Endodermal cell (in vitro differentiated cells): ENCODE measurements around the gene LPAR6. TPM values are rescaled to one million over a fixed set of nuclear protein-coding genes. Genes with fewer than 3 reads are reported as not detected.

Experiments used
- DNase-seq: peaks from one replicate; pipeline ENCODE4 v3.0.0-alpha.2; 2017
- H3K27ac ChIP-seq: 2 replicates; pipeline ENCODE4 v1.5.1; 2013; ENCODE audit warnings: mild to moderate bottlenecking, low read depth, low read length, moderate library complexity
- H3K27me3 ChIP-seq: 2 replicates; pipeline ENCODE4 v1.6.1; 2013; ENCODE audit warnings: mild to moderate bottlenecking, low read length, moderate library complexity; ENCODE audit not compliant: insufficient read depth, control insufficient read depth, poor library complexity, severe bottlenecking
- H3K36me3 ChIP-seq: 2 replicates; pipeline ENCODE4 v1.7.0; 2013; ENCODE audit warnings: mild to moderate bottlenecking, low read length, moderate library complexity; ENCODE audit not compliant: control insufficient read depth, insufficient read depth
- H3K4me1 ChIP-seq: one replicate; pipeline ENCODE4 v1.7.0; 2013; ENCODE audit warnings: low read length; ENCODE audit not compliant: control insufficient read depth, insufficient read depth
- H3K4me3 ChIP-seq: 2 replicates; pipeline ENCODE4 v1.5.1; 2013; ENCODE audit warnings: mild to moderate bottlenecking, low read length, moderate library complexity
- H3K9ac ChIP-seq: 2 replicates; pipeline ENCODE4 v1.6.1; 2013; ENCODE audit warnings: mild to moderate bottlenecking, low read length, moderate library complexity; ENCODE audit not compliant: poor library complexity, severe bottlenecking; ENCODE audit errors: extremely low read depth
- H3K9me3 ChIP-seq: 2 replicates; pipeline ENCODE4 v1.6.1; 2013; ENCODE audit warnings: mild to moderate bottlenecking, low read length, moderate library complexity; ENCODE audit not compliant: control insufficient read depth
- H3K27ac Mint-ChIP-seq: 2 replicates; pipeline ENCODE4 v1.8.0; 2020; ENCODE audit warnings: mixed read lengths
- H3K27me3 Mint-ChIP-seq: 2 replicates; pipeline ENCODE4 v1.8.0; 2021; ENCODE audit warnings: mild to moderate bottlenecking, mixed read lengths; ENCODE audit not compliant: insufficient read depth
- H3K36me3 Mint-ChIP-seq: 2 replicates; pipeline ENCODE4 v1.8.0; 2020; ENCODE audit warnings: low read depth, mixed read lengths
- H3K4me1 Mint-ChIP-seq: 2 replicates; pipeline ENCODE4 v1.8.0; 2020; ENCODE audit warnings: mixed read lengths
- H3K4me3 Mint-ChIP-seq: 2 replicates; pipeline ENCODE4 v1.8.0; 2020; ENCODE audit warnings: mild to moderate bottlenecking, moderate library complexity, mixed read lengths
- H3K9me3 Mint-ChIP-seq: 2 replicates; pipeline ENCODE4 v1.8.0; 2020; ENCODE audit warnings: mild to moderate bottlenecking, mixed read lengths
- WGBS, 2 experiments: methylation state at CpG; one replicate each; pipeline versions ENCODE4 v1.1.5 to v1.1.7; 2013; ENCODE audit warnings: missing lambda C conversion rate in 2 of 2, mixed read lengths in 1 of 2; ENCODE audit not compliant: insufficient coverage in 1 of 2, insufficient read length in 1 of 2; 5-methylcytosine and 5-hydroxymethylcytosine counted together
- total RNA-seq, 2 donors: library from RNA; stranded (reverse); fragmentation: NEBNext Ultra II Directional in 1 of 2; extraction: Animal tissue kit (Norgen Biotek cat#: 25700) in 1 of 2; gene quantifications; 2 replicates in 1 of 2; 3 replicates in 1 of 2; pipeline ENCODE4 v1.2.1, GENCODE V29; 2021
- TF ChIP-seq, protein P1 (sequence below): fragments of 200-600 bp; sonication (generic); conservative IDR thresholded peaks from 2 replicates; pipeline ENCODE4 v1.5.0; 2021; ENCODE audit warnings: antibody characterized with exemption, mild to moderate bottlenecking

The LPAR6 gene
- total RNA-seq, 2 donors from 2014 or later: 2.2 to 4.9 TPM

- Histone ChIP-seq H3K4me1 (peaks cover 2% of the 10 kb centered on the region), H3K27ac (no peak overlapping the region), H3K27me3 (no peaks in the 10 kb centered on the region), H3K36me3 (no peaks in the 10 kb centered on the region), H3K4me3 (no peak overlapping the region), H3K9ac (no peak overlapping the region), H3K9me3 (peaks cover 18% of the 10 kb centered on the region)
- Mint-ChIP-seq H3K27ac (no peak overlapping the region), H3K36me3 (peaks cover 7% of the 10 kb centered on the region), H3K4me1 (peaks cover 8% of the 10 kb centered on the region), H3K4me3 (no peak overlapping the region), H3K9me3 (peaks cover 15% of the 10 kb centered on the region), H3K27me3 (no peaks in the 10 kb centered on the region)
- 88 to 95% methylated on average over 1 to 2 of the region's 2 CpGs for WGBS, 2 experiments
- TF ChIP-seq, protein P1, sequence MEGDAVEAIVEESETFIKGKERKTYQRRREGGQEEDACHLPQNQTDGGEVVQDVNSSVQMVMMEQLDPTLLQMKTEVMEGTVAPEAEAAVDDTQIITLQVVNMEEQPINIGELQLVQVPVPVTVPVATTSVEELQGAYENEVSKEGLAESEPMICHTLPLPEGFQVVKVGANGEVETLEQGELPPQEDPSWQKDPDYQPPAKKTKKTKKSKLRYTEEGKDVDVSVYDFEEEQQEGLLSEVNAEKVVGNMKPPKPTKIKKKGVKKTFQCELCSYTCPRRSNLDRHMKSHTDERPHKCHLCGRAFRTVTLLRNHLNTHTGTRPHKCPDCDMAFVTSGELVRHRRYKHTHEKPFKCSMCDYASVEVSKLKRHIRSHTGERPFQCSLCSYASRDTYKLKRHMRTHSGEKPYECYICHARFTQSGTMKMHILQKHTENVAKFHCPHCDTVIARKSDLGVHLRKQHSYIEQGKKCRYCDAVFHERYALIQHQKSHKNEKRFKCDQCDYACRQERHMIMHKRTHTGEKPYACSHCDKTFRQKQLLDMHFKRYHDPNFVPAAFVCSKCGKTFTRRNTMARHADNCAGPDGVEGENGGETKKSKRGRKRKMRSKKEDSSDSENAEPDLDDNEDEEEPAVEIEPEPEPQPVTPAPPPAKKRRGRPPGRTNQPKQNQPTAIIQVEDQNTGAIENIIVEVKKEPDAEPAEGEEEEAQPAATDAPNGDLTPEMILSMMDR: no peak
- DNase-seq: no peak
Observed at GRCh38 chr13:48449656-48450055, 36.7 kb upstream of the LPAR6 start.

GRCh38 chr13:48448959-48449614 lies 36.2 kb upstream of the LPAR6 start:
- Histone ChIP-seq H3K27ac (no peak overlapping the region), H3K4me1 (peaks cover 2% of the 10 kb centered on the region), H3K9me3 (peaks cover 18% of the 10 kb centered on the region), H3K4me3 (no peak overlapping the region), H3K36me3 (no peaks in the 10 kb centered on the region), H3K9ac (no peak overlapping the region), H3K27me3 (no peaks in the 10 kb centered on the region)
- Mint-ChIP-seq H3K9me3 (peaks cover 15% of the 10 kb centered on the region), H3K4me1 (peaks cover 7% of the 10 kb centered on the region), H3K36me3 (peaks cover 7% of the 10 kb centered on the region), H3K27me3 (no peaks in the 10 kb centered on the region), H3K4me3 (no peak overlapping the region), H3K27ac (no peak overlapping the region)
- 80 to 100% methylated on average over 1 to 5 of the region's 6 CpGs for WGBS, 2 experiments
- DNase-seq: no peak
- TF ChIP-seq, protein P1: no peak

DNA sequence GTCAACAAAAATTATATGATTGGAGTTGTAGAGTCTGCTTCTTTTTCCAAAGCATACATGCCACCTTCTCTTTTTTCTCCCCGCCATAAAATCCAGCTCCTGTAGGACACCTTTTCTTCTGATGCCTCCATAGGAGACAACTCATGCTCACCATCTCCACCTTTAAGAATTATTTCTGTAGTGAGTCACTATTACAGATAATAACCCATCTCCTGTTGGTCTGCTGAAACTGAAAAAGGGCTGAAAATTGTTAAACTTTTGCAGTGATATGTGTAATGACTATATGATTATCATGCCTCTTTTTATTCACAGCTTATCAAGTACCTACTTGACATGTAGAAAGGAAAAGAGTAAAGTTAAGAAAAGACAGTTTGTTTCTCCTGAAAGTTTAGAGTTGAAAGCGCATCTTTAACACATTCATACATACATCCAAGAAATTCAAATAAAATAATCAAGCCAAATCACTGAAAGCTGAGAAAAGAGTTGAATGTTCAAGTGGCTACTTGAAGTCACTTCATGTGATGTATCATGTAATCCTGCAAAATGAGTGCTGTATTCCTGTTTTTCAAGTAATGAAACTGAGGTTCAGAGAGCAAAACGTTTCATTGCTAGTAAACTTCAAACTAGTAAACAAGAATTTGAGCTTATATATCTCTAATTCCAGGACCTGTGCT lies 35.5 kb upstream of the LPAR6 start:
- H3K9me3 ChIP-seq: peaks cover 18% of the 10 kb centered on the region
- DNase-seq: no peak
- WGBS, 2 experiments: 100% methylated on average over 2 of the region's 3 CpGs; no CpG with 5 or more reads in 1 of the 2 experiments
- Mint-ChIP-seq H3K4me1 (peaks cover 4% of the 10 kb centered on the region), H3K4me3 (no peak overlapping the region), H3K27ac (no peak overlapping the region), H3K27me3 (no peaks in the 10 kb centered on the region), H3K9me3 (peaks cover 15% of the 10 kb centered on the region), H3K36me3 (peaks cover 7% of the 10 kb centered on the region)
- no peaks in the 10 kb centered on the region for H3K27me3 ChIP-seq
- TF ChIP-seq, protein P1: no peak
- peaks cover 2% of the 10 kb centered on the region for H3K4me1 ChIP-seq
- no peaks in the 10 kb centered on the region for H3K36me3 ChIP-seq
- H3K27ac ChIP-seq: no peak overlapping the region
- no peak overlapping the region for H3K4me3 ChIP-seq
- H3K9ac ChIP-seq: no peak overlapping the region
